SK-N-SH treated with all-trans-retinoic acid at 6 μM for 48 hours (cell line): ENCODE results near the gene TECRL.

Source experiments
- ATAC-seq: fragments of 200-7000 bp; cut with Tn5 transposase; 3 replicates; pipeline ENCODE4 v1.9.1; 2020; ENCODE audit warnings: mild to moderate bottlenecking, moderate library complexity
- ARNTL ChIP-seq: fragments of 450-650 bp; formaldehyde crosslinking; IDR thresholded peaks from 2 replicates; pipeline ENCODE4 v1.5.0; 2020; ENCODE audit warnings: low read depth, mild to moderate bottlenecking, moderate library complexity, borderline replicate concordance
- BACH2 ChIP-seq: fragments of 250-450 bp; sonication (Bioruptor Pico); IDR thresholded peaks from 2 replicates; pipeline ENCODE4 v1.9.0; 2021; ENCODE audit warnings: mild to moderate bottlenecking, borderline replicate concordance
- CSDC2 ChIP-seq: fragments of 250-450 bp; sonication (Bioruptor Pico); IDR thresholded peaks from 2 replicates; pipeline ENCODE4 v1.5.0; 2020; ENCODE audit warnings: mild to moderate bottlenecking, moderate library complexity
- CSRNP3 ChIP-seq: fragments of 250-450 bp; sonication (Bioruptor Pico); IDR thresholded peaks from 2 replicates; pipeline ENCODE4 v1.5.1; 2021; ENCODE audit warnings: mild to moderate bottlenecking, moderate library complexity
- ESRRG ChIP-seq: fragments of 250-450 bp; sonication (Bioruptor Pico); IDR thresholded peaks from 2 replicates; pipeline ENCODE4 v1.6.1; 2021; ENCODE audit warnings: mild to moderate bottlenecking
- ISL1 ChIP-seq: fragments of 250-450 bp; sonication (Bioruptor Pico); IDR thresholded peaks from 2 replicates; pipeline ENCODE4 v2.1.2; 2022; ENCODE audit warnings: mild to moderate bottlenecking, moderate library complexity
- OSR1 ChIP-seq: fragments of 250-450 bp; sonication (Bioruptor Pico); IDR thresholded peaks from 2 replicates; pipeline ENCODE4 v1.8.0; 2022; ENCODE audit warnings: moderate library complexity, mild to moderate bottlenecking, inconsistent platforms
- PPARA ChIP-seq: fragments of 250-450 bp; sonication (Bioruptor Pico); IDR thresholded peaks from 2 replicates; pipeline ENCODE4 v1.5.0; 2020; ENCODE audit warnings: mild to moderate bottlenecking, borderline replicate concordance
- RARB ChIP-seq: fragments of 250-450 bp; sonication (Bioruptor Pico); IDR thresholded peaks from 2 replicates; pipeline ENCODE4 v1.8.0; 2021; ENCODE audit warnings: mild to moderate bottlenecking, moderate library complexity
- SNAI2 ChIP-seq: fragments of 250-450 bp; sonication (Bioruptor Pico); IDR thresholded peaks from 2 replicates; pipeline ENCODE4 v1.5.0; 2020; ENCODE audit warnings: mild to moderate bottlenecking, moderate library complexity
- TCF4 ChIP-seq: fragments of 250-450 bp; sonication (Bioruptor Pico); IDR thresholded peaks from 2 replicates; pipeline ENCODE4 v1.8.0; 2021; ENCODE audit warnings: mild to moderate bottlenecking, moderate library complexity, borderline replicate concordance
- TOX ChIP-seq: fragments of 250-450 bp; sonication (Bioruptor Pico); IDR thresholded peaks from 2 replicates; pipeline ENCODE4 v1.8.0; 2021; ENCODE audit warnings: mild to moderate bottlenecking, moderate library complexity, borderline replicate concordance
- TSHZ2 ChIP-seq: fragments of 250-450 bp; sonication (Bioruptor Pico); IDR thresholded peaks from 2 replicates; pipeline ENCODE4 v1.5.0; 2020; ENCODE audit warnings: mild to moderate bottlenecking, moderate library complexity
- ZC3H10 ChIP-seq: fragments of 250-450 bp; sonication (Bioruptor Pico); IDR thresholded peaks from 2 replicates; pipeline ENCODE4 v1.5.1; 2021; ENCODE audit warnings: mild to moderate bottlenecking, moderate library complexity
- ZFP3 ChIP-seq: fragments of 250-450 bp; sonication (Bioruptor Pico); IDR thresholded peaks from 2 replicates; pipeline ENCODE4 v1.5.0; 2020; ENCODE audit warnings: mild to moderate bottlenecking, moderate library complexity
- ZFP30 ChIP-seq: fragments of 450-650 bp; formaldehyde crosslinking; IDR thresholded peaks from 2 replicates; pipeline ENCODE4 v1.5.0; 2022; ENCODE audit warnings: mild to moderate bottlenecking, moderate library complexity
- ZNF70 ChIP-seq: fragments of 450-650 bp; formaldehyde crosslinking; IDR thresholded peaks from 2 replicates; pipeline ENCODE4 v1.5.0; 2020; ENCODE audit warnings: mild to moderate bottlenecking, moderate library complexity
- ZNF8 ChIP-seq: fragments of 450-650 bp; formaldehyde crosslinking; IDR thresholded peaks from 2 replicates; pipeline ENCODE4 v1.5.0; 2020; ENCODE audit warnings: mild to moderate bottlenecking, moderate library complexity
- TF ChIP-seq, protein P1 (sequence below): fragments of 250-450 bp; sonication (Bioruptor Pico); IDR thresholded peaks from 2 replicates; pipeline ENCODE4 v1.5.1; 2020; ENCODE audit warnings: low read depth, mild to moderate bottlenecking, moderate library complexity
- TF ChIP-seq, protein P2 (sequence below): fragments of 250-450 bp; sonication (Bioruptor Pico); IDR thresholded peaks from 2 replicates; pipeline ENCODE4 v1.8.0; 2020; ENCODE audit warnings: mild to moderate bottlenecking, moderate library complexity, borderline replicate concordance

The TECRL gene

GRCh38 chr4:64250488-64250887, 158.8 kb downstream of the TECRL start:
- ATAC-seq, result no peak

DNA sequence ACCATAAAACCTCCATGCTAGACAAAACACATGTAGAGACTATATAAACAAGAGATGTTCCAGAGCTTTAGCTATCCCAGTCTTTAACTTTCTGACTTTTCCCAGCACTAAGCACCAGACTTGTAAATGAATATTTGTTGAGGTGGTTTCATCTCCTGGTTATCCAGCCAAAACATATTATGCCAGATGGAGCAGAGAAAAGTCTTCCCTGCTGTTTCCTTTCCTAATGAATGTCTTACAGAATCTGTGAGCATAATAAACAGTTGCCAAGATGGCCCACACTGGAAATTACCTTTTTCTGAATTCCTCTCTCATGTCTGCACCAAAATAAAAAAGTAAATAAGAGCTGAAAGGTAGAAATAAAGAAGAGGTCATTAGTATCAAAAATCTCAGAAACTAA, 159.2 kb downstream of the TECRL start:
- ATAC-seq, result no peak
- TF ChIP-seq ISL1 (CRISPR knock-in tag) (no peak), OSR1 (CRISPR knock-in tag) (no peak), PPARA (CRISPR knock-in tag) (no peak), TCF4 (CRISPR knock-in tag) (no peak), ZNF70 (no peak), ESRRG (no peak), ZNF8 (CRISPR knock-in tag) (no peak), ZC3H10 (no peak), CSDC2 (CRISPR knock-in tag) (no peak), ZFP30 (CRISPR knock-in tag) (no peak), ZFP3 (no peak), TSHZ2 (CRISPR knock-in tag) (no peak), ARNTL (no peak), TOX (CRISPR knock-in tag) (no peak), SNAI2 (no peak)

More at GRCh38 chr4:64250488-64250887, 158.8 kb downstream of the TECRL start:
- TF ChIP-seq BACH2, result no peak
- TF ChIP-seq OSR1 (CRISPR knock-in tag), result no peak
- no peak for TF ChIP-seq ZFP30 (CRISPR knock-in tag)
- no peak for TF ChIP-seq ZFP3
- TF ChIP-seq TOX (CRISPR knock-in tag), result no peak
- no peak for TF ChIP-seq TCF4 (CRISPR knock-in tag)
- TF ChIP-seq CSDC2 (CRISPR knock-in tag), result no peak
- TF ChIP-seq ZC3H10, result no peak
- TF ChIP-seq PPARA (CRISPR knock-in tag), result no peak
- TF ChIP-seq, protein P1, sequence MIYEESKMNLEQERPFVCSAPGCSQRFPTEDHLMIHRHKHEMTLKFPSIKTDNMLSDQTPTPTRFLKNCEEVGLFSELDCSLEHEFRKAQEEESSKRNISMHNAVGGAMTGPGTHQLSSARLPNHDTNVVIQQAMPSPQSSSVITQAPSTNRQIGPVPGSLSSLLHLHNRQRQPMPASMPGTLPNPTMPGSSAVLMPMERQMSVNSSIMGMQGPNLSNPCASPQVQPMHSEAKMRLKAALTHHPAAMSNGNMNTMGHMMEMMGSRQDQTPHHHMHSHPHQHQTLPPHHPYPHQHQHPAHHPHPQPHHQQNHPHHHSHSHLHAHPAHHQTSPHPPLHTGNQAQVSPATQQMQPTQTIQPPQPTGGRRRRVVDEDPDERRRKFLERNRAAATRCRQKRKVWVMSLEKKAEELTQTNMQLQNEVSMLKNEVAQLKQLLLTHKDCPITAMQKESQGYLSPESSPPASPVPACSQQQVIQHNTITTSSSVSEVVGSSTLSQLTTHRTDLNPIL (CRISPR knock-in tag), result no peak

DNA sequence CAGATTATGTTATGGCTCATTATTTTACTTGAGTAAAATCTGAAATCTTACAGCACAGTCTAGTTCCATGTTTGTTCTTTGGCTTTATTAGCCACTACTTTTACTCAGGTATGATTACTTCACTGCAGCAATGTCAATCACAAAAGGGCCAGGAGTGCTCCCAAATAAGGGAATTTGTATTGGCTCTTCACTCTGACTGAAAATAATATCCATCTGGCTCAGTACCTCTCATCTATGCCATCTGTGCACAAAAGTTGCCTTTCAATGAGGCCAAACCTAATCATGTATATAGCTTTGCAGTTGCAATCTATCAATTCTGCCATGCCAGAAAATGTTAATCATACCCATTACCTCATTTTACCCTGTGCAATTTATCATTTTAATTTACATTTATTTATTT, 161.1 kb downstream of the TECRL start:
- ATAC-seq, result no peak

More for the DNA sequence above, 161.1 kb downstream of the TECRL start:
- TF ChIP-seq CSRNP3 (CRISPR knock-in tag) (no peak), ESRRG (no peak), OSR1 (CRISPR knock-in tag) (no peak), RARB (CRISPR knock-in tag) (no peak), PPARA (CRISPR knock-in tag) (no peak), TOX (CRISPR knock-in tag) (no peak), ZFP30 (CRISPR knock-in tag) (no peak)
- TF ChIP-seq, protein P2, sequence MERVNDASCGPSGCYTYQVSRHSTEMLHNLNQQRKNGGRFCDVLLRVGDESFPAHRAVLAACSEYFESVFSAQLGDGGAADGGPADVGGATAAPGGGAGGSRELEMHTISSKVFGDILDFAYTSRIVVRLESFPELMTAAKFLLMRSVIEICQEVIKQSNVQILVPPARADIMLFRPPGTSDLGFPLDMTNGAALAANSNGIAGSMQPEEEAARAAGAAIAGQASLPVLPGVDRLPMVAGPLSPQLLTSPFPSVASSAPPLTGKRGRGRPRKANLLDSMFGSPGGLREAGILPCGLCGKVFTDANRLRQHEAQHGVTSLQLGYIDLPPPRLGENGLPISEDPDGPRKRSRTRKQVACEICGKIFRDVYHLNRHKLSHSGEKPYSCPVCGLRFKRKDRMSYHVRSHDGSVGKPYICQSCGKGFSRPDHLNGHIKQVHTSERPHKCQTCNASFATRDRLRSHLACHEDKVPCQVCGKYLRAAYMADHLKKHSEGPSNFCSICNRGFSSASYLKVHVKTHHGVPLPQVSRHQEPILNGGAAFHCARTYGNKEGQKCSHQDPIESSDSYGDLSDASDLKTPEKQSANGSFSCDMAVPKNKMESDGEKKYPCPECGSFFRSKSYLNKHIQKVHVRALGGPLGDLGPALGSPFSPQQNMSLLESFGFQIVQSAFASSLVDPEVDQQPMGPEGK (CRISPR knock-in tag), result no peak
